HEK293T (cell line): ENCODE results near the gene MAFB.

Source experiments
- BHLHE40 ChIP-seq: fragments of 450-650 bp; IDR thresholded peaks from 2 replicates; pipeline ENCODE4 v1.6.1; 2016; ENCODE audit warnings: mild to moderate bottlenecking, moderate library complexity, borderline replicate concordance
- ELF4 ChIP-seq: fragments of 450-650 bp; IDR thresholded peaks from 2 replicates; pipeline ENCODE4 v1.6.1; 2017; ENCODE audit warnings: antibody characterized with exemption
- FOXA1 ChIP-seq: fragments of 450-650 bp; IDR thresholded peaks from 2 replicates; pipeline ENCODE4 v1.6.1; 2016; ENCODE audit warnings: mild to moderate bottlenecking
- FOXM1 ChIP-seq: fragments of 450-650 bp; IDR thresholded peaks from 2 replicates; pipeline ENCODE4 v1.6.1; 2017; ENCODE audit warnings: mild to moderate bottlenecking, borderline replicate concordance
- L3MBTL2 ChIP-seq: fragments of 450-650 bp; conservative IDR thresholded peaks from 2 replicates; pipeline ENCODE4 v1.6.1; 2016; ENCODE audit warnings: mild to moderate bottlenecking
- PKNOX1 ChIP-seq: fragments of 450-650 bp; IDR thresholded peaks from 2 replicates; pipeline ENCODE4 v1.6.1; 2016
- SP1 ChIP-seq: fragments of 450-650 bp; IDR thresholded peaks from 2 replicates; pipeline ENCODE4 v1.6.1; 2017
- TARDBP ChIP-seq: fragments of 450-650 bp; IDR thresholded peaks from 2 replicates; pipeline ENCODE4 v1.6.1; 2016
- ZNF384 ChIP-seq: fragments of 450-650 bp; IDR thresholded peaks from 2 replicates; pipeline ENCODE4 v1.6.1; 2016

GRCh38 chr20:40664891-40665290 is 24.1 kb downstream of the MAFB start:
- no peak for TF ChIP-seq ELF4
- TF ChIP-seq FOXM1, result no peak
- TF ChIP-seq ZNF384, result no peak
- TF ChIP-seq FOXA1, result no peak
- no peak for TF ChIP-seq BHLHE40
- no peak for TF ChIP-seq PKNOX1
- TF ChIP-seq SP1, result no peak
- TF ChIP-seq L3MBTL2, result no peak
- TF ChIP-seq TARDBP, result no peak
